ENCODE results near the gene NEMP1. TPM values are rescaled to one million over a fixed set of nuclear protein-coding genes. Genes with fewer than 3 reads are reported as not detected.

The NEMP1 gene
- total RNA-seq, 1 experiment from 2014 or later = 36.6 TPM

GRCh38 chr12:57098546-57098945 is 20.0 kb upstream of the NEMP1 start:
- H4K20me1 ChIP-seq (ENCODE audit: insufficient read depth) = no peaks in the 10 kb centered on the region
- ChIA-PET CTCF (no interaction called here), POLR2A (ENCODE audit: unreplicated experiment) (no interaction called here)
- peaks cover 4% of the 10 kb centered on the region; the same call in 1 of the 2 replicates for H3K36me3 ChIP-seq (ENCODE audit: low read depth)
- intact Hi-C loops (cut with micrococcal nuclease; ENCODE audit: unreplicated experiment) = no loop called here
- no TSS peak for BruUV-seq (replicated peaks)
- no peaks in the 10 kb centered on the region for H3K79me2 ChIP-seq (ENCODE audit: low read depth)
- no peaks in the 10 kb centered on the region for H3K9me3 ChIP-seq (ENCODE audit: insufficient read depth, low read depth)
- no peak overlapping the region for H3K27ac ChIP-seq
- no peak overlapping the region for H2AFZ ChIP-seq
- no peak overlapping the region for H3K4me3 ChIP-seq
- H3F3A ChIP-seq (ENCODE audit: insufficient read depth, low read depth) = peaks cover 18% of the 10 kb centered on the region
- TF ChIP-seq CTCF (conservative IDR thresholded peaks at IDR 0.05) (no peak), EZH2 (IDR thresholded peaks at IDR 0.05; ENCODE audit: low read depth) (no peak)
- no peak overlapping the region for H3K4me2 ChIP-seq
- no peaks in the 10 kb centered on the region for H3K9me2 ChIP-seq (ENCODE audit: insufficient read depth)
- no peak for DNase-seq
- no peaks in the 10 kb centered on the region for H3K4me1 ChIP-seq (replicated peaks; ENCODE audit: insufficient read depth)
- H3K27me3 ChIP-seq (ENCODE audit: insufficient read depth, low read depth) = no peaks in the 10 kb centered on the region

GRCh38 chr12:57097554-57097835 is 18.9 kb upstream of the NEMP1 start:
- no TSS peak for BruUV-seq (replicated peaks)
- Histone ChIP-seq H3K79me2 (ENCODE audit: low read depth) (no peaks in the 10 kb centered on the region), H3K9me2 (ENCODE audit: insufficient read depth) (no peaks in the 10 kb centered on the region), H3K4me3 (no peak overlapping the region), H3K27me3 (ENCODE audit: insufficient read depth, low read depth) (no peaks in the 10 kb centered on the region), H3F3A (ENCODE audit: insufficient read depth, low read depth) (peaks cover 21% of the 10 kb centered on the region), H3K27ac (no peak overlapping the region), H3K4me2 (no peak overlapping the region), H3K4me1 (replicated peaks; ENCODE audit: insufficient read depth) (no peaks in the 10 kb centered on the region), H4K20me1 (ENCODE audit: insufficient read depth) (0 out of 2 replicates have a peak, but pooled peaks cover 2% of the 10 kb centered on the region), H3K9me3 (ENCODE audit: insufficient read depth, low read depth) (no peaks in the 10 kb centered on the region), H3K36me3 (ENCODE audit: low read depth) (peaks cover 4% of the 10 kb centered on the region; the same call in 1 of the 2 replicates), H2AFZ (no peak overlapping the region)
- ChIA-PET POLR2A (ENCODE audit: unreplicated experiment) (interaction anchor here (0.6 to 0.7 kb wide), 2 partner anchors 24 to 28 kb away, joined by 3 to 20 read pairs; no protein-coding TSS in a partner anchor), CTCF (no interaction called here)
- TF ChIP-seq CTCF (conservative IDR thresholded peaks at IDR 0.05) = no peak
- no peak for TF ChIP-seq EZH2 (IDR thresholded peaks at IDR 0.05; ENCODE audit: low read depth)
- DNase-seq = no peak
- intact Hi-C loops (cut with micrococcal nuclease; ENCODE audit: unreplicated experiment) = no loop called here

GRCh38 chr12:57096748-57097553 is 18.4 kb upstream of the NEMP1 start:
- no peak for DNase-seq
- no TSS peak for BruUV-seq (replicated peaks)
- ChIA-PET CTCF (interaction anchor here (0.5 kb wide), 1 partner anchor 86 kb away, joined by 5 read pairs; no protein-coding TSS in a partner anchor), POLR2A (ENCODE audit: unreplicated experiment) (interaction anchor here (0.6 to 0.7 kb wide), 2 partner anchors 23 to 27 kb away, joined by 3 to 20 read pairs; no protein-coding TSS in a partner anchor)
- Histone ChIP-seq H3K36me3 (ENCODE audit: low read depth) (peaks cover 4% of the 10 kb centered on the region; the same call in 1 of the 2 replicates), H3F3A (ENCODE audit: insufficient read depth, low read depth) (peaks cover 17% of the 10 kb centered on the region), H3K27ac (no peak overlapping the region), H3K4me1 (replicated peaks; ENCODE audit: insufficient read depth) (no peaks in the 10 kb centered on the region), H4K20me1 (ENCODE audit: insufficient read depth) (0 out of 2 replicates have a peak, but pooled peaks cover 3% of the 10 kb centered on the region), H3K9me2 (ENCODE audit: insufficient read depth) (no peaks in the 10 kb centered on the region), H3K27me3 (ENCODE audit: insufficient read depth, low read depth) (no peaks in the 10 kb centered on the region), H2AFZ (no peak overlapping the region), H3K4me2 (no peak overlapping the region), H3K79me2 (ENCODE audit: low read depth) (no peaks in the 10 kb centered on the region), H3K4me3 (no peak overlapping the region), H3K9me3 (ENCODE audit: insufficient read depth, low read depth) (no peaks in the 10 kb centered on the region)
- intact Hi-C loops (cut with micrococcal nuclease; ENCODE audit: unreplicated experiment) = no loop called here
- TF ChIP-seq EZH2 (IDR thresholded peaks at IDR 0.05; ENCODE audit: low read depth) (no peak), CTCF (conservative IDR thresholded peaks at IDR 0.05) (no peak)

Data from PC-9 (cell line).